GM10248 (cell line): ENCODE results near the gene HSH2D.

ENCODE experiments used
- CTCF ChIA-PET: fragments of 300-600 bp; sonication (Branson Sonifier 250); formaldehyde crosslinking; extraction: SDS; loops from one replicate; lab custom pipeline; 2021; ENCODE audit warnings: antibody characterized with exemption; lab: Yijun Ruan, JAX
- POLR2A ChIA-PET: fragments of 350-650 bp; sonication (Branson Sonifier 250); formaldehyde crosslinking; extraction: SDS; loops from one replicate; lab custom pipeline; 2020; ENCODE audit warnings: antibody characterized with exemption; lab: Yijun Ruan, JAX
- DNase-seq: peaks from one replicate; pipeline ENCODE4 v3.0.0; 2012; ENCODE audit errors: extremely low spot score
- CTCF ChIP-seq: IDR thresholded peaks from 2 replicates; pipeline ENCODE4 v1.5.1; 2012; ENCODE audit warnings: mild to moderate bottlenecking, low read depth; ENCODE audit errors: extremely low read depth, missing control alignments, control extremely low read depth

Gene HSH2D

GRCh38 chr19:16111909-16112752 is 31.4 kb upstream of the HSH2D start:
- CTCF ChIA-PET: interaction anchor here (1.1 to 2.7 kb wide), 11 partner anchors 8 to 70 kb away, joined by 3 to 18 read pairs (median 6); partner anchors contain the start of gene HSH2D
- POLR2A ChIA-PET: interaction anchor here (0.9 to 1.8 kb wide), 2 partner anchors 12 to 17 kb away, joined by 3 to 4 read pairs; no protein-coding TSS in a partner anchor
- no peak for DNase-seq
- TF ChIP-seq CTCF: no peak

- DNase-seq: no peak
- TF ChIP-seq CTCF: no peak
- ChIA-PET CTCF (interaction anchor here (1.1 to 2.0 kb wide), 6 partner anchors 21 to 71 kb away, joined by 3 to 6 read pairs (median 4); no protein-coding TSS in a partner anchor), POLR2A (no interaction called here)
These were observed 30.7 kb upstream of the HSH2D start for GRCh38 chr19:16112778-16113177.

DNA sequence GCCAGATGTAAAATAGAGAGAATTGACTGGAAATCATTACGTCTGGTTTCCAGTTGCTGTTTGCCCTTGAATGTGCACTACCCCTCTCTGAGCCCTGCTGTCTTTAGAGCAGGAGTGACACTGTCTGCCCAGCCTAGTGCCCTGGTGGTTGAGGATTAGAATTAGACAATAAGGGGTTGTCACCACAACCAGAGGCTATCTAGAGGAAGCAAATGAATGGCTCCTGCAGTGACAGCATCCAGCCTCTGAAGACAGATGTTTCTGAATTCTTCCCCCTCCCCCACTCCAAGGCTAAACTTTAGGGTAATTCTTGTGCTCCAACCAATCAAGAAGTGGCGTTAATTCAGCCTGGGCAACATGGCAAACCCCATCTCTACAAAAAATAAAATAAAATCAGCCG is 29.8 kb upstream of the HSH2D start:
- TF ChIP-seq CTCF: no peak
- ChIA-PET POLR2A (no interaction called here), CTCF (interaction anchor here (1.3 to 2.0 kb wide), 4 partner anchors 22 to 67 kb away, joined by 3 to 6 read pairs (median 4); no protein-coding TSS in a partner anchor)
- no peak for DNase-seq

GRCh38 chr19:16115301-16116039 is 28.0 kb upstream of the HSH2D start:
- no peak for TF ChIP-seq CTCF
- no peak for DNase-seq
- ChIA-PET POLR2A (interaction anchor here (0.7 kb wide), 1 partner anchor 32 kb away, joined by 5 read pairs; no protein-coding TSS in a partner anchor), CTCF (interaction anchor here (1.2 to 2.5 kb wide), 3 partner anchors 26 to 67 kb away, joined by 3 to 7 read pairs (median 3); no protein-coding TSS in a partner anchor)

DNA sequence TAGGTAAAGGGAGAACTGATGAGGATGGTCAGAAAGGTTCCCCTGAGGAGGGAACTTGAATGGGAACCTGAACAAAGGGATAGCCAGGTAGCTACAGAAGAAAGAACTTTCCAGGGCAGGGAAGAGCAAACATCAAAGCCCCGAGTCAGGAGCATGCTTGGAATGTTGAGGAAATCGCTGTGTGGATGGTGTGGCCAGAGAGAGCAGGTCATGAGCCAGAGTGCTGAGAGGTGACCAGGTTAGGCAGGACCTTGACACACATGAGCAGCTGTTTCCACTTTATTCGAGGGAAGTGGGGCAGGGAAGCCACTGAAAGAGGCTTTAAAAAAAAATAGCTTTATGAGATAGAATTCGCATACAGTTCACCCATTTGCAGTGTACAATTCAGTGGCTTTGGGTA is 27.4 kb upstream of the HSH2D start:
- CTCF ChIA-PET: interaction anchor here (1.4 to 3.1 kb wide), 3 partner anchors 25 to 69 kb away, joined by 3 to 16 read pairs (median 7); partner anchors contain the start of gene FAM32A
- TF ChIP-seq CTCF: no peak
- POLR2A ChIA-PET: no interaction called here
- no peak for DNase-seq

DNA sequence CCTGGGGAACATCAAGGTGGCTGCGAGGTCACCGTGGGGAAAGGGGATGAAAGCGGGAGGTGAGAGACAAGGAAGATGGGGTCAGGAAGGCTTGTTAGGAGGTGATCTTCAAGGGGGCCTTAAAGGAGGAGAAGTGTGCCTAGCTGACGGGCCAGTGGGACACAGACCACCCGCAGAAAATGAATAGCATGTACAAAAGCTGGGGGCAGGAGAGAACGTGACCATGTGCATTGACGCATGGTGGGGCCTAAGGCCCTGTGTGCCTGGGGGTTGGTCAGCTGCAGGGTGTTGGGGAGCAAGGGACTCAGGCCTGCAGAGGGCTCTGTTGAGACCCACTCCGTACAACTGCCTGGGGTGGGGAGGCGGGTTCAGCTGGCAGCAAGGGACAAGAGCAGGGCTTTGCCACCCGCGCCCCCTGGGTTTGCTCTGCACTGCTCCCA is 25.9 kb upstream of the HSH2D start:
- CTCF ChIA-PET: interaction anchor here (0.6 to 3.1 kb wide), 18 partner anchors 11 to 67 kb away, joined by 3 to 16 read pairs (median 3); partner anchors contain the start of genes FAM32A and HSH2D
- peak; percentile 68 for TF ChIP-seq CTCF
- DNase-seq: peak; percentile 73
- POLR2A ChIA-PET: interaction anchor here (0.6 to 1.5 kb wide), 6 partner anchors 28 to 726 kb away, joined by 3 to 11 read pairs (median 4); partner anchors contain the start of gene FAM32A
